DMS153 treated with DMSO at 0.1 percent for 48 hours (cell line): Measurements from ENCODE around the gene CEP68.

Source experiments
- DNase-seq: peaks from one replicate; lab custom pipeline; 2025; ENCODE audit not compliant: unreplicated experiment; lab: John Stamatoyannopoulos, UW

CEP68 gene

GRCh38 chr2:65057391-65058052 is 1.3 kb downstream of the CEP68 start:
- DNase-seq: peak; percentile 46

- DNase-seq: no peak
Measured at GRCh38 chr2:65059071-65059470, 2.9 kb downstream of the CEP68 start.

DNA sequence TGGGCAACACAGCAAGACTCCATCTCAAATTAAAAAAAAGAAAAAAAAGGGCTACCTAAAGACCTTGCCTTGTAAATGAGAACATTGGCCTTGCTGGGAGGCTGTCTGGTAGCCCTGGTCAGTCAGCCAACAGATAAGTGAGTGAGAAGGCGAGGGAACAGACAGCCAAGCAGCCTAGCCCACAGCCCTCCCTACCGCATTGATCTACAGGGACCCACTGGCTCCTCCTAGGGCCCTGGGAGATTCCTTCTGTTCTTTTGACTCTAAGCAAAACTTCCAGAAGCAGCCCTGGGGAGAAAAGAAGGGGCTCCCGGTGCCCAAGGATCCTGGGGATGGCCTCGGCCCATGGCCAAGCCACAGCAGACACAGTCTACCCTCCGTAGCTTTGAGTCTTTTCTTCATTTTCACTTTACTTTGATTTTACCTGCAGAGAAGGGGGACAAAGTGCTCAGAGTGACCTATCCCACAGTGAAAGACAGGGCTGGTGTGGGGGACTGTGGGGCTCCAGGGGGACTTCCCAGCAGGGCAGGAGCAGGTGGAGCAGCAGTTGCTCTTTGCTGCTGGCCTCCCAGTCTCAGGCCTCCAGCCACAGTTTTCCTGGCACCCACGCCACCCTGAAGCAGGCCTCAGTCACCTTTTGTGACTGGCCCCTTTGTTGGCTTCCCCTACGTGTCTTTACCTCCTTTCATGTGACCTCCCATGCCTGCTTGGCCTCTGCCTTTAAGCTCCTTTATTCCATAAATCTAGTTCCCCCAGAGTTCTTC is 5.1 kb downstream of the CEP68 start:
- no peak for DNase-seq

- no peak for DNase-seq
Measured at GRCh38 chr2:65061910-65062339, 5.7 kb downstream of the CEP68 start.

- no peak for DNase-seq
Measured at GRCh38 chr2:65062843-65063825, 6.9 kb downstream of the CEP68 start.

DNA sequence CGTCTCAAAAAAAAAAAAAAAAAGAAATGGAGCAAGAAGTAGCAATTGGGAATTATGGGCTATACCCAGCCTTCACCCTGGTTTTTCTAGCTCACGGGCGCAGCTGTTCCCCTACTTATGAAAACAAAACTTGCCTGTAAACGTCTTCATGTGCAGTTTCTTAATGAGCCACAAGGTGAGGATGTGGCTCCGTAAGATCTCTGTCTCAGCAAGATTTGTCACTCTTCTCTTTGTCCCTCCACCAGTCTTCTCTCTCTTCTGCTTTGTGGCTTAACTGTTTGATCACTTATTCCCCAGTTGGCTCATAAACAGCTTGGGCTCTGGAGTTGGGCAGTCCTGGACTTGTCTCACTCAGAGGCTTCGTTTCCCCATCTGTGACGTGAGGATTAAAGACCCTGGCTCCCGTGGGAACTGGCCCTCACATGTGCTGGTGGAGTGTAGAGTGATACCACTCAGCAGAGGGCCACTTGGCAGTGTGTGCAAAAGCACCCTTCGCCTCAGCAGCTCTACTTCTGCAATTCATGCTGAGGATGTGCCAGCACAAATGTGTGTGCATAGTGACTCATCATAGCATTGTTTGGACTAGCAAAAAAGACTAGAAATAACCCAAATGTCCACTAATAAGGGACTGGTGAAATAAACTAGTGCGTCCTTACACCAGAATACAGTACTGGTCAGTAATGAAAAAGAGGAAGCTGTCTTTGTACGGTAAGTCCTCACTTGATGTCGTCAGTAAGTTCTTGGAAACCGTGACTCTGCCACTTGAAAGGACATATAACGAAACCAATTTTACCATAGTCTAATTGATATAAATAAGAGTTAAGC is 8.7 kb downstream of the CEP68 start:
- DNase-seq: no peak

DNA sequence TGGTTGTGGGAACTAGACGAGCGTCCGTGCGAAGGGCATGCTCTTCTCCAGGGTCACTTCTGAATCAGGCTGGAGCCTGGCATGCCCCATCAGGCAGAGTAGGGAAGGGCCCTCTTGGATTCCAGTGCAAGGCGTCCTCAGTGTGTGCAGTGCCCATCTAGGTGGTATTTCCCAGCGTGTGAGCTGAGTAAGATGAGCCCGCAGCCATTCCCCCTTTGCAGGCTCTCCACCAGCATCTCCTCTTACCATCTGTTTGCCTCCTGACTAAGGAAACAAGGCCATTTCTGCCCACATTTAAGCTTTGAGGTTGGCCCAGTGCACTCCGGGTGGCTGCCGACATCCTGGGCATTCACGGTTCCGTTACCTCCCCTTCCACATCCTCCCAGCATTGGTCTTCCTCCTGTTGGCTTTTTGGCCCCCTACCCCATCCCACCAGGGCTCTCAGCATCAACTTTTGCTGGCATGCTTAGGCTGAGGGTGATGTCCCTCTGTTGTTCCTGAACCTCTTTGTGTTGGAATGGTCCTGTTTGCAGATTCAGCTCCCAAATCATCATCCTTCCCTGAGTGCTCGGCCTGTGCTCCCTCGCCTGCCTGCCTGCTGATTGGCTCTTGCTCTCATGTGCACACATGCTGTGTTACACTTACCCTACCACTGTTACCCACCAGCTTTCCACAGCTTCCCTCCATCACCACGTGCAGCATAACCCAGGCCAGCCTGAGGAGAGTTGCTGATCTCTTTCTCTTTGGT is 11.8 kb downstream of the CEP68 start:
- no peak for DNase-seq

DNA sequence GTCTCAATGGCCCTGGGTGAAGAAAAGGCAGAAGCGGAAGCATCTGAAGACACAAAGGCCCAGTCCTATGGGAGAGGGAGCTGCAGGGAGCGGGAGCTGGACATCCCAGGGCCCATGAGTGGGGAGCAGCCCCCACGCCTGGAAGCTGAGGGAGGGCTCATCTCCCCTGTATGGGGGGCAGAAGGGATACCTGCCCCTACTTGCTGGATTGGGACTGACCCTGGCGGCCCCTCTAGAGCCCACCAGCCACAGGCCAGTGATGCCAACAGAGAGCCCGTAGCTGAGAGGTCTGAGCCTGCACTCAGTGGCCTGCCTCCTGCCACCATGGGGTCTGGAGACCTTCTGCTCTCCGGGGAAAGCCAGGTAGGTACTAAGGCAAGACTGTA is 13.2 kb downstream of the CEP68 start:
- no peak for DNase-seq

- DNase-seq: no peak
Measured at GRCh38 chr2:65070172-65070830, 14.1 kb downstream of the CEP68 start.

DNA sequence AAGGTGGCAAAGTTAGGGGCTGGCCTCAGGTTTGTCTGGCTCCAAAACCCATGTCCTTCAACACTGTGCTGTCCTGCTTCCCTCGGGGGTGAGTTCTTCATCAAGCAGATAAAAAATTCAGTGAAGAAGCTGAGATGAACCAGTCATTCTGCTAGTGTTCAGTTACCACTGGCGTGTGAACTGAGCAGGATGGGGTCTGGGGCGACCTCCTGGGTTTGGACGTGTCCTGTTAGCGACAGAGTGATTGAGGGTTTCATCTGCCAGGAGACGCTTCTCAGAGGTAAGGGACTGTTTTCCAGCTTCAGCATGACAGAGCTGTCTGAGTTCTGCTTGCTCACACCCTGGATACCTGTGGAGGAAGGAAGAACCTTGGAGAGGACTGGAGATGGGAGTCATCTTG is 14.6 kb downstream of the CEP68 start:
- DNase-seq: no peak

GRCh38 chr2:65071499-65072180 is 15.4 kb downstream of the CEP68 start:
- no peak for DNase-seq

- DNase-seq: no peak
Measured at GRCh38 chr2:65072181-65072970, 16.2 kb downstream of the CEP68 start.

- no peak for DNase-seq
Measured at GRCh38 chr2:65073879-65074565, 17.8 kb downstream of the CEP68 start.

DNA sequence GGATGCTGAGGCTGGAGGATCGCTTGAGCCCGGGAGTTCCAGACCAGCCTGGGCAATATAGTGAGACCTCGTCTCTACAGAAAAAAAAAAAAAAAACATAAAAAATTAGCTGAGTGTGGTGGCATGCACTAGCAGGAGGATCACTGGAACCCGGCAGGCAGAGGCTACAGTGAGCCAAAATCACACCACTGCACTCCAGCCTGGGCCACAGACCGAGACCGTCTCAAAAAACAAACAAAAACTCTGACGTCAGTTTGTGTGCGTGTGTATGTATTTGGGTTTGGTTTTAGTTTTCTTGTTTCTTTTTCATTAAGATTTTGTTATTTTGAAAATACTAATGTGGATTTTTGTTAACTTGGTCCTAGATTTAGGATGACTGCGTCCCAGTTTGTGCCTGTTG is 19.0 kb downstream of the CEP68 start:
- no peak for DNase-seq

- no peak for DNase-seq
Measured at GRCh38 chr2:65075605-65076344, 19.6 kb downstream of the CEP68 start.

- DNase-seq: no peak
Measured at GRCh38 chr2:65076345-65076710, 20.1 kb downstream of the CEP68 start.

DNA sequence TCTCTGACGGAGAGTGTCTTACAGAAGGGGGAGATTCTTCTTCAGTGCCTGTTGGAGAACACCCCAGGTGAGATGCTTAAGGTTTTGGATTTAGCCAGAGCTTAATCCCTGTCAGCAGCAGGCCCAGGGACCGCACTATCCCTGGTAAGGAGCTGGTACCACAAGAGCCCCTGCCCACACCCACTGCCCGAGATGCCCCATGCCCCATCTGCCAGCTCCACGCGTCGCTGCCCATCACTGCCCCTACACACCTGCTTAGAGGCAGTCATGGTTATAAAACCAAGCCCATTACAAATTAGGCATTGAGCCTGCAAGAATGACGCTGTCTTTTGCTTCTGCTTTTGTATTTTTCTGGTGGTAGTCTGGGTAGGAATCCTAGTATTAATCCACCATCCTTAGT is 21.7 kb downstream of the CEP68 start:
- no peak for DNase-seq
